ENCODE data around the gene ITPKC. TPM values are rescaled to one million over a fixed set of nuclear protein-coding genes. Genes with fewer than 3 reads are reported as not detected.
A peak's percentile ranks its signal among the peaks of the same experiment; 100 is the strongest.

Gene ITPKC
- total and polyA plus RNA-seq, 9 of the 15 experiments (the other 6 are each of a cell fraction or from before 2014, with no cell fraction given) = 0.08 to 9.3 (median 5.8) TPM

DNA sequence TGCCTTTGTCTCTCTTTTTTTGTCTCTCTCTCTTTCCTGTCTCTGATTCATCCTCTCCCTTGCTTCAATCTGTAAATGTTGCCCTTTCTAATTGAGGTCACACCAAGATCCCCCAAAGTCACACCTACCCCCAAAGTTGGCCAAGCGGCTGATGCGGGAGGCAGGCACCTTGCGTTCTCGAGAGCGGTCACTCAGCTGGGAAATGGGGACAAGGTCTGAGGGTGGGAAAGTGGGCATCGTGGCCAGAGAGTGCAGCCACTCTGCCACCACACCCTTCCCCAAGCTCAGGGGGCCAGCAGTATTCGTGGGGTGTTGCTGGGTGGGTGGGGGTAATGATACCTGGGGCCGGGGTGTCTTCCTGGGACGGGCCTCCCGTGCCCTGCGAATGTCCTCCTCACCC, 3.0 kb upstream of the ITPKC start:
- Histone ChIP-seq H2AFZ (ENCODE audit: low read depth, low read length) (no peak overlapping the region), H3K4me2 (ENCODE audit: insufficient read depth, low read length) (peak overlapping the region; percentile 93), H4K20me1 (replicated peaks; ENCODE audit: control insufficient read depth, insufficient read depth, low read length) (no peaks in the 10 kb centered on the region), H3K9ac (ENCODE audit: insufficient read depth in 1 of 2, low read depth in 2 of 2, low read length in 2 of 2) (peak overlapping the region in 1 of 2 experiments; percentile 90; a peak in 2 of 4 replicates), H3K4me3 (no peak overlapping the region), H3K9me1 (ENCODE audit: control insufficient read depth, insufficient read depth, low read length) (no peaks in the 10 kb centered on the region), H3K36me3 (ENCODE audit: control insufficient read depth, insufficient read depth, low read length) (peaks cover 23% of the 10 kb centered on the region; the same call in 2 of the 3 replicates), H3K4me1 (replicated peaks in 1 of 2; ENCODE audit: control insufficient read depth in 2 of 2, insufficient read depth in 2 of 2, low read length in 2 of 2) (peaks cover 17 to 45% of the 10 kb centered on the region in 2 experiments), H3K27me3 (ENCODE audit: control insufficient read depth in 2 of 2, insufficient read depth in 2 of 2, low read length in 2 of 2) (no peaks in the 10 kb centered on the region), H3K79me2 (ENCODE audit: control insufficient read depth, insufficient read depth, low read length) (peaks cover 32% of the 10 kb centered on the region), H3K27ac (ENCODE audit: extremely low read depth, low read depth, low read length) (no peak overlapping the region; the same call in 2 of the 3 replicates), H3K9me3 (replicated peaks; ENCODE audit: control insufficient read depth, insufficient read depth, low read depth, low read length) (no peaks in the 10 kb centered on the region)
- ATAC-seq (no peak), DNase-seq (ENCODE audit: extremely low read depth in 1 of 4, low spot score in 3 of 4) (no peak), FAIRE-seq (no peak)
- 73% methylated on average over 8 of the region's 11 CpGs for WGBS (ENCODE audit: insufficient coverage, low coverage, missing lambda C conversion rate)
- POLR2A ChIA-PET = no interaction called here
- CTCF ChIA-PET (ENCODE audit: low intra/inter-chr PET ratio) = no interaction called here
- intact Hi-C loops (cut with micrococcal nuclease) (no loop called here), in situ Hi-C loops (cut with MboI) (no loop called here)
- no TSS peak for BruUV-seq (replicated peaks)
- TF ChIP-seq GTF2E2 (tag; IDR thresholded peaks at IDR 0.05) = no peak
- no peak for TF ChIP-seq HDAC8 (tag; IDR thresholded peaks at IDR 0.05)
- no peak for TF ChIP-seq ZNF76 (CRISPR knock-in tag; IDR thresholded peaks at IDR 0.05; ENCODE audit: borderline replicate concordance)
- no peak for TF ChIP-seq ATF7 (IDR thresholded peaks at IDR 0.05)
- no peak for TF ChIP-seq KLF10 (CRISPR knock-in tag; IDR thresholded peaks at IDR 0.05)
- TF ChIP-seq TFAM (CRISPR knock-in tag; conservative IDR thresholded peaks at IDR 0.05) = no peak
- TF ChIP-seq MTA3 (IDR thresholded peaks at IDR 0.05; ENCODE audit: borderline replicate concordance) = no peak
- TF ChIP-seq PTRF (tag; IDR thresholded peaks at IDR 0.05) = no peak
- TF ChIP-seq ZNF444 (CRISPR knock-in tag; IDR thresholded peaks at IDR 0.05) = no peak
- no peak for TF ChIP-seq ZNF707 (CRISPR knock-in tag; conservative IDR thresholded peaks at IDR 0.05)
- TF ChIP-seq FOXJ3 (CRISPR knock-in tag; IDR thresholded peaks at IDR 0.05) = no peak
- TF ChIP-seq, protein P1, sequence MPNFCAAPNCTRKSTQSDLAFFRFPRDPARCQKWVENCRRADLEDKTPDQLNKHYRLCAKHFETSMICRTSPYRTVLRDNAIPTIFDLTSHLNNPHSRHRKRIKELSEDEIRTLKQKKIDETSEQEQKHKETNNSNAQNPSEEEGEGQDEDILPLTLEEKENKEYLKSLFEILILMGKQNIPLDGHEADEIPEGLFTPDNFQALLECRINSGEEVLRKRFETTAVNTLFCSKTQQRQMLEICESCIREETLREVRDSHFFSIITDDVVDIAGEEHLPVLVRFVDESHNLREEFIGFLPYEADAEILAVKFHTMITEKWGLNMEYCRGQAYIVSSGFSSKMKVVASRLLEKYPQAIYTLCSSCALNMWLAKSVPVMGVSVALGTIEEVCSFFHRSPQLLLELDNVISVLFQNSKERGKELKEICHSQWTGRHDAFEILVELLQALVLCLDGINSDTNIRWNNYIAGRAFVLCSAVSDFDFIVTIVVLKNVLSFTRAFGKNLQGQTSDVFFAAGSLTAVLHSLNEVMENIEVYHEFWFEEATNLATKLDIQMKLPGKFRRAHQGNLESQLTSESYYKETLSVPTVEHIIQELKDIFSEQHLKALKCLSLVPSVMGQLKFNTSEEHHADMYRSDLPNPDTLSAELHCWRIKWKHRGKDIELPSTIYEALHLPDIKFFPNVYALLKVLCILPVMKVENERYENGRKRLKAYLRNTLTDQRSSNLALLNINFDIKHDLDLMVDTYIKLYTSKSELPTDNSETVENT (CRISPR knock-in tag; IDR thresholded peaks at IDR 0.05) = no peak
- TF ChIP-seq MCM5 (IDR thresholded peaks at IDR 0.05; ENCODE audit: low read depth) = no peak
- TF ChIP-seq ZNF764 (CRISPR knock-in tag; IDR thresholded peaks at IDR 0.05; ENCODE audit: low read depth) = no peak
- TF ChIP-seq ETV5 (CRISPR knock-in tag; IDR thresholded peaks at IDR 0.05; ENCODE audit: low read depth) = no peak
- TF ChIP-seq, protein P2, sequence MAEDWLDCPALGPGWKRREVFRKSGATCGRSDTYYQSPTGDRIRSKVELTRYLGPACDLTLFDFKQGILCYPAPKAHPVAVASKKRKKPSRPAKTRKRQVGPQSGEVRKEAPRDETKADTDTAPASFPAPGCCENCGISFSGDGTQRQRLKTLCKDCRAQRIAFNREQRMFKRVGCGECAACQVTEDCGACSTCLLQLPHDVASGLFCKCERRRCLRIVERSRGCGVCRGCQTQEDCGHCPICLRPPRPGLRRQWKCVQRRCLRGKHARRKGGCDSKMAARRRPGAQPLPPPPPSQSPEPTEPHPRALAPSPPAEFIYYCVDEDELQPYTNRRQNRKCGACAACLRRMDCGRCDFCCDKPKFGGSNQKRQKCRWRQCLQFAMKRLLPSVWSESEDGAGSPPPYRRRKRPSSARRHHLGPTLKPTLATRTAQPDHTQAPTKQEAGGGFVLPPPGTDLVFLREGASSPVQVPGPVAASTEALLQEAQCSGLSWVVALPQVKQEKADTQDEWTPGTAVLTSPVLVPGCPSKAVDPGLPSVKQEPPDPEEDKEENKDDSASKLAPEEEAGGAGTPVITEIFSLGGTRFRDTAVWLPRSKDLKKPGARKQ (CRISPR knock-in tag; IDR thresholded peaks at IDR 0.05) = no peak
- TF ChIP-seq NFE2 (IDR thresholded peaks at IDR 0.05; ENCODE audit: low read depth) = no peak
